Measurements from ENCODE around the gene CDCA4.

The CDCA4 gene

GRCh38 chr14:105013150-105013785 is 7.6 kb downstream of the CDCA4 start:
- no peak for DNase-seq (ENCODE audit: low read depth)

GRCh38 chr14:105012171-105012985 is 8.5 kb downstream of the CDCA4 start:
- DNase-seq (ENCODE audit: low read depth), result no peak

- no peak for DNase-seq (ENCODE audit: low read depth)
Measured at GRCh38 chr14:105011312-105011990, 9.4 kb downstream of the CDCA4 start.

- no peak for DNase-seq (ENCODE audit: low read depth)
Measured at GRCh38 chr14:105010891-105011291, 10.0 kb downstream of the CDCA4 start.

GRCh38 chr14:105010106-105010505 is 10.8 kb downstream of the CDCA4 start:
- DNase-seq (ENCODE audit: low read depth), result no peak

- no peak for DNase-seq (ENCODE audit: low read depth)
Measured at GRCh38 chr14:105007593-105008264, 13.2 kb downstream of the CDCA4 start.

- DNase-seq (ENCODE audit: low read depth), result no peak
Measured at GRCh38 chr14:105006831-105007592, 13.9 kb downstream of the CDCA4 start.

- no peak for DNase-seq (ENCODE audit: low read depth)
Measured at GRCh38 chr14:105005929-105006830, 14.7 kb downstream of the CDCA4 start.

GRCh38 chr14:105005329-105005928 is 15.5 kb downstream of the CDCA4 start:
- DNase-seq (ENCODE audit: low read depth), result no peak

GRCh38 chr14:104999361-104999760 is 21.5 kb downstream of the CDCA4 start:
- no peak for DNase-seq (ENCODE audit: low read depth)

- DNase-seq (ENCODE audit: low read depth), result no peak
Measured at GRCh38 chr14:104998801-104999200, 22.1 kb downstream of the CDCA4 start.

GRCh38 chr14:104996483-104996882 is 24.4 kb downstream of the CDCA4 start:
- no peak for DNase-seq (ENCODE audit: low read depth)

- no peak for DNase-seq (ENCODE audit: low read depth)
Measured at GRCh38 chr14:104996032-104996431, 24.9 kb downstream of the CDCA4 start.

- DNase-seq (ENCODE audit: low read depth), result no peak
Measured at GRCh38 chr14:104994978-104995377, 25.9 kb downstream of the CDCA4 start.

- no peak for DNase-seq (ENCODE audit: low read depth)
Measured at GRCh38 chr14:104993808-104994591, 26.9 kb downstream of the CDCA4 start.

- no peak for DNase-seq (ENCODE audit: low read depth)
Measured at GRCh38 chr14:104993306-104993705, 27.6 kb downstream of the CDCA4 start.

- DNase-seq (ENCODE audit: low read depth), result no peak
Measured at GRCh38 chr14:104992501-104992900, 28.4 kb downstream of the CDCA4 start.

GRCh38 chr14:104991896-104992230 is 29.0 kb downstream of the CDCA4 start:
- DNase-seq (ENCODE audit: low read depth), result no peak

GRCh38 chr14:104989951-104990303 is 31.0 kb downstream of the CDCA4 start:
- no peak for DNase-seq (ENCODE audit: low read depth)

All from T follicular helper cell (primary cell).